ENCODE measurements around the gene OPRM1.
"Not testable (repeated sequence)": the region's sequence is repeated elsewhere in the genome, so short reads cannot be mapped to it uniquely, and the experiment has no call there.

Gene OPRM1

GRCh38 chr6:154057098-154057497, 18.1 kb downstream of the OPRM1 start:
- TF ChIP-seq ZFX (IDR thresholded peaks at IDR 0.05): no peak
- H3K27ac ChIP-seq: no peak overlapping the region

GRCh38 chr6:154058963-154059680, 20.1 kb downstream of the OPRM1 start:
- no peak overlapping the region for H3K27ac ChIP-seq
- TF ChIP-seq ZFX (IDR thresholded peaks at IDR 0.05): no peak
- TF ChIP-seq, protein P1, sequence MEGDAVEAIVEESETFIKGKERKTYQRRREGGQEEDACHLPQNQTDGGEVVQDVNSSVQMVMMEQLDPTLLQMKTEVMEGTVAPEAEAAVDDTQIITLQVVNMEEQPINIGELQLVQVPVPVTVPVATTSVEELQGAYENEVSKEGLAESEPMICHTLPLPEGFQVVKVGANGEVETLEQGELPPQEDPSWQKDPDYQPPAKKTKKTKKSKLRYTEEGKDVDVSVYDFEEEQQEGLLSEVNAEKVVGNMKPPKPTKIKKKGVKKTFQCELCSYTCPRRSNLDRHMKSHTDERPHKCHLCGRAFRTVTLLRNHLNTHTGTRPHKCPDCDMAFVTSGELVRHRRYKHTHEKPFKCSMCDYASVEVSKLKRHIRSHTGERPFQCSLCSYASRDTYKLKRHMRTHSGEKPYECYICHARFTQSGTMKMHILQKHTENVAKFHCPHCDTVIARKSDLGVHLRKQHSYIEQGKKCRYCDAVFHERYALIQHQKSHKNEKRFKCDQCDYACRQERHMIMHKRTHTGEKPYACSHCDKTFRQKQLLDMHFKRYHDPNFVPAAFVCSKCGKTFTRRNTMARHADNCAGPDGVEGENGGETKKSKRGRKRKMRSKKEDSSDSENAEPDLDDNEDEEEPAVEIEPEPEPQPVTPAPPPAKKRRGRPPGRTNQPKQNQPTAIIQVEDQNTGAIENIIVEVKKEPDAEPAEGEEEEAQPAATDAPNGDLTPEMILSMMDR (conservative IDR thresholded peaks at IDR 0.05): no peak

GRCh38 chr6:154060076-154060475, 21.0 kb downstream of the OPRM1 start:
- no peak overlapping the region for H3K27ac ChIP-seq
- TF ChIP-seq ZFX (IDR thresholded peaks at IDR 0.05): no peak
- TF ChIP-seq, protein P1 (conservative IDR thresholded peaks at IDR 0.05): no peak

DNA sequence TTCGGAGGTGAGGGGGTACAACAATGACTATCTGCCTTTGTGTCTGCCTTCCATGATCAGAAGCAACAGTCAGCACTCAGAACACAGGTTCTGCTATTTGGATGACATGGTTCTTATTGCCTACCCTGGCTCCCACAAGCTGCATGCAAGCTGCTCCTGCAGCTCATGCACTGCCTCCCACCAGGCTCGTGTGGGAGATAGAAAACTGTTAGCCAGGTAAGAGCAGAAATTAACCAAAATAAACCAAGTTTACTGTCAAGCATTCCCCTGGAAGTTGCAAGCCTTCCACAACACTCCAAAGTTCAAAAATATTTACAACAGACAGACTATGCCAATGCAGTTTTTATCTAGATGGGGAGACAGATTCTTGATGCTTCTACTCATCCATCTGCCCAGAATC, 31.0 kb downstream of the OPRM1 start:
- no peak for TF ChIP-seq ZFX (IDR thresholded peaks at IDR 0.05)
- TF ChIP-seq, protein P1 (conservative IDR thresholded peaks at IDR 0.05): no peak
- no peak overlapping the region for H3K27ac ChIP-seq

DNA sequence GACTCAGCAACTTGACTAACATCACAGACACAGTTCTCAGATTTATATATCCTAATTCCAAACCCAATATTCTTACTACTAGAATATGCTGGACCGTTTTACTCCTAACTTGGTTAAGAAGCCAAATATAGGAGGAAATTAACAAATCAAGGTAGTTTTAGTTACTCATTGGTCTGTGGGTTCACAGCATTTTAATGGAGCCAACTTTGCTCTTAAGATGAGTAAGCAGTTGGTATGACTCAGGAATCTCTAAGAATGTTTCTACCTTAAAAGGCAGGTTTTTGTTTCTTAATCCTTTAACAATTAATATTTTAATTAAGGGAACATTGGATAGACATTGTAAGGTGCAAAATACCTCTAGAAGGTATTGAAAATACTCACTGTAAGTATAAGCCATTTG, 31.6 kb downstream of the OPRM1 start:
- TF ChIP-seq ZFX (IDR thresholded peaks at IDR 0.05): no peak
- TF ChIP-seq, protein P1 (conservative IDR thresholded peaks at IDR 0.05): no peak
- no peak overlapping the region for H3K27ac ChIP-seq

DNA sequence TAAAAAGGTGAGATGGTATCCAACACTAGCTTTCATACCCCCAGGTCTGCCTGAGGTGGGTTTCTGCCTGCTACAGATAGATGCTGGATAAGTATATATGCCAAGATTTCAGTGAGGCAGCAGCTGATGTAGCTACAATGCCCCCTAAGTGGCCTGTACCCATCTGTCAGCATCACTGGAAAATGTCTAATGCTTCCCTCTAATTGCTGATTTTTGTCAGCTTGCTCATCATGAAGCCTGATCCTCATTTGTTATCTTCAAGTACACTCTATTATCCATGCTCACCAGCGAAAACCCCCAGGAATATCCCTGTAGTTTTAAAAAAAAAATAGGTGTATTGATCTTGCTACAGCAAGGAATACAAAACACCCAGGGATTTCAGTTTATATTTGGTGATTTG, 32.2 kb downstream of the OPRM1 start:
- TF ChIP-seq, protein P1 (conservative IDR thresholded peaks at IDR 0.05): no peak
- no peak for TF ChIP-seq ZFX (IDR thresholded peaks at IDR 0.05)
- H3K27ac ChIP-seq: no peak overlapping the region

DNA sequence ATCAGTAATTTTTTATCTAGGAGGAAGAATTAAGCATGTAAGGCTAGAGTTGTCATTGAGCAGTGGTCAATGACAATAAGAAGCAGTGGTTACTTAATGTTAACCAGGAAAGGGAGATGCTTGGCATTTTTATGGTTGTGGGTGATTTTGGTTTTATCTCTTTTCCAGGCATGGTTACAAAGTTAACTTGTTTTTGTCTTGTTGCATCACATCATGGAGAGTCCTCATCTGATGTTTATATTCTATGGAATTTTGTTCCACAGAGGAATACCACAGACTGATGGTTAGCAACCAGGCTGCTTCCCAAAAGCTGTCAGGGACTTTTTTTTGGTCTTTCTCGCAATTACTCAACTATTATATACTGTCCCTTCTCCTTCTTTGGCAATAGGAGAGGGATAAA, 32.7 kb downstream of the OPRM1 start:
- H3K27ac ChIP-seq: no peak overlapping the region
- TF ChIP-seq ZFX (IDR thresholded peaks at IDR 0.05): no peak
- TF ChIP-seq, protein P1 (conservative IDR thresholded peaks at IDR 0.05): no peak

DNA sequence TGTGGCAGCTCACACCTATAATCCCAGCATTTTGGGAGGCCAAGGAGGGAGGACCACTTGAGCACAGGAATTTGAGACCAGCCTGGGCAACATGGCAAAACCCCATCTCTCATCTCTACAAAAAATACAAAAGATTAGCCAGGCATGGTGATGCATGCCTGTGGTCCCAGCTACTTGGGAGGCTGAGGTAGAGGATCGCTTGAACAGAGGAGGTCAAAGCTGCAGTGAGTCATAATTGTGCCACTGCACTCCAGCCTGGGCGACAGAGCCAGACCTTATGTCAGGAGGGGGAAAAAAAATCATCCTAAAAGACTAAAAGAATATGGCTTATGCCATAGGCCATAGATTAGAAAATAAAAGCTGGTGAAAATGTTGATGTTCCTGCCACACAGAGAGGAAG, 39.6 kb downstream of the OPRM1 start:
- H3K27ac ChIP-seq: not testable (repeated sequence)
